VCaP (cell line): ENCODE data around the gene RER1.

Experiments used
- H3K27ac ChIP-seq: fragments of 450-650 bp; 2 replicates; pipeline ENCODE4 v1.5.1; 2017
- TF ChIP-seq, protein P1 (sequence below): fragments of 450-650 bp; conservative IDR thresholded peaks from 2 replicates; pipeline ENCODE4 v1.5.1; 2017; ENCODE audit warnings: mild to moderate bottlenecking, moderate library complexity

The RER1 gene

DNA sequence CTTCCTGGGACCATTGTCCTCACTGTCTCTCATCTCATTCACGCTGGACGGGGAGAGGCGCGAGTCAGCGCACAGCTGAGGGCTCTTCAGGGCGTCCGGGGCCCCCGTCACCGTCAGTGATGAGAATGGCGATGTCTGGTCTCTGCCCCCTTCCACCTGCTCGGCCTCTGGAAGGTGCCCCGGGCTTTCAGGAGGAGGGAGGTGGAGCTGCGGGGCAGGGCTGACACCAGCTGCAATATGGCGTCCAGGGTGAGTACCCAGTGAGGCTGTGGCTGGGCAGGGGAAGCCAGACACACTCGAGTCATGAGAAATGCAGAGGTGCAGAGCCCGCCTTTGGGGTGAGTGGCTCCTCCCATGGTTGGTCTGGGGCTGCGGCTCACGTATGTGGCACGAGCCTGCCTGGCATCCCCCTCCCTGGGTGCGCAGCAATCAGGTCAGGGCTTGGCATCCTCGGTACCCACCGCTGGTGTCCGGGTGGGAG lies 15.3 kb upstream of the RER1 start:
- TF ChIP-seq, protein P1, sequence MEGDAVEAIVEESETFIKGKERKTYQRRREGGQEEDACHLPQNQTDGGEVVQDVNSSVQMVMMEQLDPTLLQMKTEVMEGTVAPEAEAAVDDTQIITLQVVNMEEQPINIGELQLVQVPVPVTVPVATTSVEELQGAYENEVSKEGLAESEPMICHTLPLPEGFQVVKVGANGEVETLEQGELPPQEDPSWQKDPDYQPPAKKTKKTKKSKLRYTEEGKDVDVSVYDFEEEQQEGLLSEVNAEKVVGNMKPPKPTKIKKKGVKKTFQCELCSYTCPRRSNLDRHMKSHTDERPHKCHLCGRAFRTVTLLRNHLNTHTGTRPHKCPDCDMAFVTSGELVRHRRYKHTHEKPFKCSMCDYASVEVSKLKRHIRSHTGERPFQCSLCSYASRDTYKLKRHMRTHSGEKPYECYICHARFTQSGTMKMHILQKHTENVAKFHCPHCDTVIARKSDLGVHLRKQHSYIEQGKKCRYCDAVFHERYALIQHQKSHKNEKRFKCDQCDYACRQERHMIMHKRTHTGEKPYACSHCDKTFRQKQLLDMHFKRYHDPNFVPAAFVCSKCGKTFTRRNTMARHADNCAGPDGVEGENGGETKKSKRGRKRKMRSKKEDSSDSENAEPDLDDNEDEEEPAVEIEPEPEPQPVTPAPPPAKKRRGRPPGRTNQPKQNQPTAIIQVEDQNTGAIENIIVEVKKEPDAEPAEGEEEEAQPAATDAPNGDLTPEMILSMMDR, result no peak
- no peak overlapping the region for H3K27ac ChIP-seq

DNA sequence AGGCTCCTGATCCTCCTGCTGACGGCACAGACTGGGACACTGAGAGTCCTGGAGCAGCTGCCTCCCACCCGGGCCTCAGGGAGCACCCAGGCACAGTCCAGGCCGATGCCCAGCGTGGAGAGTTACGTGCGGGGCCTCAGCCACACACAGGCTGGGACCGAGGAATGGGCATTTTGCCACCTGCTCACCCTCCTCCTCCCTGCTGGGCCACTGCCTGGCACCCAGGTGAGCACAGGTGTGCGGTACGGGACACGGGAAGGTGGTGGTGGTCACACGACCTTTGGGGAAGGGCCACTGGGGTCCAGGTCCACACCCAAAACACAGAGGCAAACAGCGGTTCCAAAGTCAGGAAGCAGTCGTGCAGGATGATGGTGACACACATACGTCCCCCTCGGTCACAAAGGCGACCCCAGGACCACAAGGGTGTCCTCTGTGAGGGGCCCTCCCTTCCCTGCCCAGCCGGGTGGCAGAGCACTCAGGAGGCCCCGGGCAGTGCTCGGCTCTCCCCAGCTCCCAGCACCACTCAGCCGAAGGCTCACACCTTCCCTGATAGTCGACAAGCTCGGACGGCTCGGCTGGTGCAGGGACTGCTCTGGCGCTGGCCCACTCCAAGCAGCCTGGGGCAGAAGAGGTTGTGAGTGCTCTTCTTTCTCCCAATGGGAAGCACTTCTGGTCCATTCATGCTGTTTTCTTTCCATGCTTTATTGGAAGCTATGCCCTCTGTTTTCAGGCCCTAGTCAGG lies 14.5 kb upstream of the RER1 start:
- TF ChIP-seq, protein P1, result no peak
- no peak overlapping the region for H3K27ac ChIP-seq

DNA sequence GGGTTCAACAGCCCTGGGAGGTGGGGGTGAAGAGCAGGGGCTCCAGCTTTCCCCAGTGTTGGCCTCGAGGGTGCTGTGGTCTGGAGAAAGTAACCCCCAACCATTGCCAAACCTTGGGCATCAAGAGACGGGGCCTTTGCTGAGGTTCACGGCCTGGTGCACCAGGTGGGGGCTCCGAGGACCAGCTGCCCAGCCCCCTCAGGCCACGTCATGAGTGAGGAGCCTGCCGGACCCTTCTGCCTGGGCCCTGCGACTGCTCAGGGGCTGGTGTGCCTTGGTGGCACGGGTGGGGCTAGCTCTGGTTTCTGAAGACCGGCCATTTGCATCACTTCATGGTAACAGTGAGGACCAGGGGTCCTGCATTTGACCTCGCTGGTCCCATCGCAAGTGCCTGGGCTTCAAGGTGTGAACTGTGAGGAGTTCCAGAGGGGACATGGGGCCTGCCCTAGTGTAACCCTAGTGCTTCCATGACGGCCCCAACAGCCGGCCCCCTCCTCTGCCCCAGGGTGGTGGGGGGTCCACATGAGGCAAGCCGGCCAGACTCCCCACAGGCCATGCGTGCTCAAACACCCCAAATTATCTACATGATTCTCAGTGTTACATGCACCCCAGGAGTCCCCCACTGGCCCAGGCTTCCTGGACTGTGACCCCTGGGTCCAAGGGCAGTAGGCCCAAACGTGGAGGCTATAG lies 13.7 kb upstream of the RER1 start:
- TF ChIP-seq, protein P1, result no peak
- H3K27ac ChIP-seq, result no peak overlapping the region

DNA sequence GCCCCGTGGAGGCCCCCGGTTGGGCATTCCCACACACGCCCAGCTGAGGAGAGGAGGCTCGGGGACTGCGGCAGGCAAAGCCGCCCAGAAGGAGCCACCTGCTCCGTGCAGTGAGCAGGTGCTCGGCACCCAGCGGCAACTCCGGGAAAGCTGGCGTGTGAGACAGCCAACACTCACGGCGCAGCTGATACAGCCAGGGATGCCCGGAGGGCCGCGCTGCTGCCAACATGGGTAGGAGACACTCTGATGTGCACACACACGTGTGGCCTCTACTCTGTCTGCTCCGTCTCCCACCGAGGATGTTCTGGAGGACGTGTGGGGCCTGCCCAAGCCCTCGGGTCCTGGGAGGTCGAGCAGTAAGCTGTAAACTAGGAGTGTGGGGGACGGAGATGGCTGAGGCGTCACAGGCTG lies 13.2 kb upstream of the RER1 start:
- H3K27ac ChIP-seq, result no peak overlapping the region
- TF ChIP-seq, protein P1, result no peak

DNA sequence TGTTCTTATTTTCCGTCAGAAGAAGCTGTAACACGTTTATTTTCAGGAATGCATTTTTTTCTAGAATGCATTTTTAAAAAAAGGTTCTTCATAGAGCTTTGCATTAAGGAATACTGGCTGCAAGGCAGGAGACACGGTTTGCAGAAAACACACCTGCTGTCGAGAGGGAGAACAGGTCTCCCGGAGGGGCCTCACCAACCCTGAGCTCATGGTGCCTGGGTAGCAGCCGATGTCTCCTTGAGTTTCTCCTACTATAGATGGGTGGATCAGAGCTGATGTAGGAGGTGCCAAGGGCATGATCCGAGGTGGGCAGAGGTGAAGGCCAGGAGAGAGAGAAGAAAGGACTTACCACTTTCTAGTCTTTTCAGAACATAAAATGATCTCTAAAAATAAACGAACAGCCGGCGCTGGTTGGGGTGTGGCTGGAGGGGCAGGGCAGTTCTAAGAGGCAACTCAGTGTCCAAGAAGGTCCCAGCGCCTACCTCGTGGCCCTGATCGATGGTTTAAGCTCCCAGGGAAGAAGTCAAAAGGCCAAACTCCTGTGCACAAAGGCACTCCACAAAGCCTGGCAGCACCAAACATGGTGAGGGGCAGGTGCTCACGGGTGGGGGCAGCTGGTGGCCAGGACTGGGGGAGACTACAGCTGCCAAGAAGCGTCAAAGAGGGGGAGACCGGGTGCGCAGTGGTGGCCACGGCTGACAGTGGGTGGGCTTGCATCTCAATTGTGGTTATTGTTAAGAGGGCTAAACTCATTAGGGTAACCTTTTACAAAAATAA lies 12.5 kb upstream of the RER1 start:
- TF ChIP-seq, protein P1, result no peak
- no peak overlapping the region for H3K27ac ChIP-seq

DNA sequence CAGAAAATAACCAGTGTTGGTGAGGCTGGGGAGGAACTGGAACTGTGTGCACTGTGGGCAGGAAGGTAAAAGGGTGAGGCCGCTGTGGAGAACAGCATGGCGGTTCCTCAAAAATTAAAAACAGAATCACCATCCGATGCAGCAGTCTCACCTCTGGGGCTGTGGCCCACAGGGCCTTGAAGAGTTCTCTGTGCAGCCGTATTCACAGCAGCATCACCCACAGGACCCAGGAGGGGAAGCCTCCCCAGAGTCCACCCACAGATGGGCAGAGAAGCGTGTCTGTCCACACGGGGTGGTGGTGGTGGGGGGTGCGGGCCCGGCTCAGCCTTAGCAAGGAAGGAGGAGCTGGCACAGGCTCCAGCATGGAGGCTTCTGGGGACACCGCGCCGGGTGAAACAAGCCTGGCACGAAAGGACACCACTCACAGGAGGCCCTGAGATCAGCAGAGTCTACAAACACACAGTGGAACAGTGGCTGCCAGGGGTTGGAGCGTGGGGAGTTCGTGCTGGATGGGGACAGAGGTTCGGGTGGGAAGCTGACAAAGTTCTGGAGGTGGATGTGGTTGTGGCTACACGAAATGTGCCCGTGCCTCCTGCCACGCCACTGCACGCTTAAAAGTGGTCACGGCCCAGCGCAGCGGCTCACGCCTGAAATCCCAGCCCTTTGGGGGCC lies 11.8 kb upstream of the RER1 start:
- no peak overlapping the region for H3K27ac ChIP-seq
- TF ChIP-seq, protein P1, result no peak
